GM21423 (cell line): ENCODE data around the gene CBFB.

Source experiments
- ATAC-seq: cut with Tn5 transposase; IDR thresholded peaks from one replicate; pipeline ENCODE4 v1.9.1; 2021; ENCODE audit warnings: mild to moderate bottlenecking, moderate library complexity; ENCODE audit not compliant: unreplicated experiment

Gene CBFB

DNA sequence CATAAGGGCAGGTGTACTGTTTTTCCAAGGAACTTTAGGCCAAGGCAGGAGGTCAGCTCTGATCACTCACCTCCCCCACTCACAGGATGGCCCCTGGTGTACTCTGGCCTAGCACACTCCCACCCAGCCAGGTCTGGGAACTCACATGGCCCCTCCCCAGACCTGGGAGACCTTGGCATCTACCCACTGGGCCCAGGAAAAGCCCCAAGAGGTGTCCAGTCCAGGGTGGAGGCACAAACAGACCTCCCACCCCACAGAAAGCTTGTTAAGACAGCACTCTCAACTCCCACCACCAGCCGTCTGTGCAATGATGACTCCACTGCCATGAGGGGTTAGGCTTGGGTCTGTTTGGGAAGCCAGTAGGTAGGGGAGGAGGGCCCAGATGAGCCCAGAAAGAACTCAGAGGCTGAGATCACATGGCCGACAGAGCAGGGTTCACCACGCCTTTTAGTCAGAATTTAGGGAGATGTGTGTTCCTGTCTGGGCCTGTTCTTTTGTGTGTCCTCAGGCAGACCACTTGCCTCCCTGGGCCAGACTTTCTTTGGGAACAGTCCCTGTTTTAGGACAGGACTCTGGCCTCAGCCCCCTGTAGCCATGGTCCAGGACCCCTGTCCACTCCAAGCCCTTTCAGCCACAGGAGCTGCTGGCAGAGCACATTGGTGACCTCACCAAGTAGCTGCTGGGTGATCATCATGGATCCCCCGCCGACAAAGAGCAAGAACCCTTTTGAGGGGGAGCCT, 12.1 kb upstream of the CBFB start:
- no peak for ATAC-seq

DNA sequence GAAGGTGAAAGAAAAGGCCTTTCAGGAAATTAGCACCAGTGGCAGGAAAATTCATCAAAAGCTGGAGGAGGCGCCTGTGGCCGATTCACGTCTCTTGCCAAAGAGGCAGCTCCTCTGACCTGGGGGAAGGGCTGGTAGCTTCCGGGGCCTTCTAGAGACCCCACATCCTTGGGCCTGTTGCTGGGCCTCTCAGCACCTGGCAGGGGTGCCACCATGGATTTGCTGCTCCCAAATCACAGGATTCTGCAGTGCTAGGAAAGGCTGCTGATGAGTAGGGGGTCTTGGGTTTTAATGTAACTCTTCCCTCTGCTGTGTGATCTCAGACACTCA, 11.6 kb upstream of the CBFB start:
- ATAC-seq = no peak

DNA sequence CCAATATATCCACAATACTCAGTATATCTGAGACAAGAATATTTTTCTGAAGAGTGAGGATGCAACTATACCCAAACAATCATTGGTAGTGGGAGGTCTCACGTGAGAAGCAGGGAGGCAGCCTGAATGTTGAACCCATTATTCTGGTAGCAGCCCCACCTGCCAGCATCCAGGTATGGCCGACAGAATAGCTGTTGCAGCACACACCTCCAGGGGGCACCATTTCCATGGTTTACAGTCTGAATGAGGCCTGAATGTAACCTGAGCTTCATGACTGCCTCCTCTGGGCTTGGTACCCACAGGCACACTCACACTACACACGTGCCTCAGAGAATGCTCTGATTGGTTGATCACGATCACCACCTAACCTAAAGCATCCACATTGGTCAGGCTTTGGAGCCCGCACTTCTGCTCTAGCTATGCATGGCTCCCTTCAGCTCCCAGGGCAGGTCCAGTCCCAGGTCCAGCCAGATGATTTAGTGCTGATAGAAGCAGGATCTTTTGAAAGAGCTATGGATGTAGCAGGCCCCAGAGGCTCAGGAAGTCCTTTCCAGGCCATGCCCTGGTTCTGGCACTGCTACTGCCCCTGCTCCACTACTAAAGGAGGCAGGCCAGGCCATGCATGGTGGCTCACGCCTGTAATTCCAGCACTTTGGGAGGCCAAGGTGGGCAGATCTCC, 11.0 kb upstream of the CBFB start:
- ATAC-seq = peak; percentile 71

DNA sequence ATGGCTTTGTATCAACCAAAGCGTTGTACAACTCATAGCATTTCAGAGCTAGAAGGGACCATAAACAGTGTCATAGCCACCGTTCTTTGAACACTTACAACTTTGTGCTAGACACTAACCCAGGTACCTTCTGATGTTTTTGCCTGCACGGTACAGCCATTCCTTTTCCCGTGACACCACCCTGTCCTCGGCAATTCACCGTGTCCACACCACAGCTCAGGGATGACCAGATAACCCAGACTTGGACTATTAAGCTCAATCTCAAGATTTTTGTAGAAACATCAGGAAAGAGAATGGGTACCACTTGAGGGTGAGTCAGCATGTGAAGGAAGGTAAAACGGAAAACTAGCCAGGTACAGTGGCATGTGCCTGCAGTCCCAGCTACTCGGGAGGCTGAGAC, 9.8 kb upstream of the CBFB start:
- no peak for ATAC-seq

DNA sequence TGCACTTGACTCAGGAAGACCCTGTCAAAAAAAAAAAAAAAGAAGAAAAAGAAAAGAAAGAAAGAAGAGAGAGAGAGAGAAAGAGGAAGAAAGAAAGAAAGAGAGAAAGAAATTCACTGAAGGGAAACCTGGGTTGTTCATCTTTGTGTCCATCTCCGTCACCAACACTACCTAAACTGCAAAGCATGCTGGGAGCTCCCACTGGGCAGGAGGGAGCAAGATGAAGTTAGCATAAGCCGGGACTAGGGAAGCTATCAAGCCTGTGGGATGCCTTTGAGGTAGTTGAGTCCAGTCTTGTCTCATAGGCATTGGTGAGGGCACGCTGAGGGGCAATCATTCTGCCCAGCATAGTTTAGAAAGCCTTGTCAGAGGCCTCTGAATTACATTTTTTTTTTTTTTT, 7.6 kb upstream of the CBFB start:
- no peak for ATAC-seq

DNA sequence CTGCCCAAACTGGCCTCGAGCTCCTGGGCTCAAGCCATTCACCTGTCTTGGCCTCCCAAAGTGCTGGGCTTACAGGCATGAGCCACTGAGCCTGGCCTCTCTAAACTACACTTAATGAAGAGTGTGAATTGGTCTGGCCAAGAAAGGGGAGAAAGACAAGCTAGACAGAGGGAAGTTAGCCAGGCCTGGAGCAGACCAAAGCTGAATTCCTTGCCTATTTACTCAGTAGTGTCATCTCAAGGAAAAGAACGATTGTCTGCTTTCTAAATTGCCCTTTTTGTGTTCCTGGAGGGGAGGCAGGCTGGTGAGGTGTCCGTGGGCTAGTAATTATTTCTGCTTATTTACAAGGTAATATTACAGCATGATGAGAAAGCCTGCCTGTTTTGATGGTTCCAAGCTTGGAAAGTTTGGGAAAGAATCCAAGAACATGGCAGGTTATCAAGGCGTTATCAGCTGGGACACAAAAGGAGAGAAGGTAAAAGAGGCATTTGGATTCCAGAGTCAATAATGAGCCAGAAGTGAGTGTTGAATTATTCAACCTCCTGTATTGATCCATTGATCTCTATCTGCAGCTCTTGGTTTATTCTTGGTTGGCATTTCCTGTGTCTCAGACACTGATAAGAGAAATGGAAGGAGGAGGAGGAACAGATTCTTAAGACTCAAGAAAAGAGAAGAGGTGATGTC, 6.3 kb upstream of the CBFB start:
- ATAC-seq = no peak

DNA sequence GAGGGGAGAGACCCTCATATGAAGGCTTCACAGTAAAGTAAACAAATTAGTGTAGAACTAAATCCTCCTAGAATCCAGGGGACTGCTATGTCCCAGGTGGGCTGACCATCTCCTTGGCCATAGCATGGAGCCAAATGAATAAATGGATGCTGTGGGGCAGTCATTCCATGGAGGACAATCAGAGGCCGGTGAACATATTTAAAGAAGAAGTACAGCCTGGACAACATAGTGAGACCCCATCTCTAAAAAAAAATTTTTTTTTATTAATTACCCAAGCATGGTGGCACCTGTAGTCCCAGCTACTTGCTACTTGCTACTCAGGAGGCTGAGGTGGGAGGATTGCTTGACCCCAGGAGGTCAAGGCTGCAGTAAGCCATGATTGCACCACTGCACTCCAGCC, 5.3 kb upstream of the CBFB start:
- ATAC-seq = no peak

DNA sequence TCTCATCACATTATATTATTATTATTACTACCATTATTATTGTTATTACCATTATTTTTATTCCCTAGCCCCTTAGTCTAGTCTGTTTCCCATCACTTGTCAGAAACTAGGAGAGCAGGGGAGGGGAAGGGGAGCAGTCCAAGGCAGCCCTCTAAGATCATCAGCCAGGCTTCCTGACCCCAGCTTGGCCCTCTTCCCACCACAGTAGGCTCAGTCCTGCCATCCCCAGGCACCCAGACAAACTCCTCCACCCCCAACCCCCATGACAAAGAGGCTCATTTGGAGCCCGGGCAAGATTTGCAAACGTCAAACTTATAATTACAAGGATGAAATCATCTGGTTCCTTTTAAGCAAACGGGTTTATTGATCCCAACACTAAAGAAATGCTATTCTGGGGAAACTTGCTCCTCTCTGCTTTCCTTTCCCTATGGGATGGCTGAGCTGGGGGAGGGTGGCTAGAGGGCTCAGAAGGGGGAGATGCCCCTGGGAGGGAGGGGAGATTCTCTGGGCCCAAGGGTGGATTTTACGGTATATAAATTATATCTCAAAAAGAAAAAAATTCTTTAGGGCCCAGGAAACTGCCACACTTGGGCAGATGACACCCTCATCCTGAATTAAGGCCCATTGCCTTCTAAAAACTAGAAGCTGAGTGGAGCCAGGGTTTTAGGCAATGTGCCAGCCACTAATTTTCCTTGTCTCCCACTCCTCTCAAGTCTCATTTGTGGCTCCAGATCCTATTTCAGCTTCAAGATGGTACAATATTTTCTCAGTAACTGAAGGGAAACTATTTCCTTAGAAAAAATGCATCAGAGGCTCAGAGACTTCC, 4.4 kb upstream of the CBFB start:
- ATAC-seq = no peak

DNA sequence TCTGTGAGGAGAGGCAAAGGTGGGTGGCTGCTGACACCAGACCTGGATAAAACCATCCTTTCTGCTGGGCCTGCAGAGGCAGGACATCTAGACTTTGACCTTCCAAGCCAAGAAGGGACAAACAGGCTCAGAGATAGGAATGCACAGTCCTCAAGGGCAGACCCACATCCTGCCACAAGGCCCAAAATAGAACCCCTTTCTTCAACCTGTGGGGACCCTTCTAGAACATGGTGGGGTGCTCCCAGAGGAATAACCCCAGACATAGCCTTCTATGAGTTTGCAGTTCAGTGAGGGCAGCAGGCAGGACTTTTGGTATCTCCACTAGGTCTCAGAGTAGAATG, 3.8 kb upstream of the CBFB start:
- ATAC-seq = no peak

DNA sequence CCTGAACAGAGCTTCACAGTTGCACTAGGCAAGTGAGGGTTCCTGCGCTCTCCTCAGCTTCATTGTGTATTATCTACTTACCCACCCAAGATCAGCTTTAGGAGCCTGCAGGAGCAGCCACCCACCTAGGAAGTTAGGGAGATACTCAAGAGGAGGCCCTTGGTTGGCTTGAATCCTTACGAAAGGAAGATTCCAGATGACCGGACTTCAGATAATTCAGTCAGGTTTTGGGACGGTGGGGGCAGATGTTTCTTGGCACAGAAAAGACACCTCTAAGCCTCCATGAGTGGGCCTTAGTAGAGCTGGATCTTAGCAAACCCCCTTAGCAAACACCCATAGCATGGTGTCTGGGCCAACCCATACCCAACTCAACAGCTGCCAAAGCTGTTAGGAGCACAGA, 2.4 kb upstream of the CBFB start:
- ATAC-seq = no peak

DNA sequence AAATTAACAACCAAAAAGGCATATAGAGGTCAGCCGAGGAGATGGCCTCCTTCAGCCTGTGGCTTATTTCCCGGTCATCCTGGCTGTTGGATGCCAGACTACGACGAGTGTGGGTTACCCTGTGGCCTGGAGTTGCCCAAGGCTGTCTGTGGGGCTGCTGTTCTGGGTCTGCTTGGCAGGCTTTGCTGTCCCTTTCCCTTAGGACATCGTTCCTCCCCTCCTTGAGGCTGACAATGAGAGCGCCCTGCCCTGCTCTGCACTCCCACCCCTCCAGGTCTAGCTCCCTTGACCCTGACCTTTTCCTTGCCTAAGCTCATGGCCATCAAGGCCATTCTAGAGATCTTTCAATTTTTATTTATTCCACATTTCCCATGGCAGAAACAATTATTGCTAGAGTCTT, 1.9 kb upstream of the CBFB start:
- ATAC-seq = no peak

DNA sequence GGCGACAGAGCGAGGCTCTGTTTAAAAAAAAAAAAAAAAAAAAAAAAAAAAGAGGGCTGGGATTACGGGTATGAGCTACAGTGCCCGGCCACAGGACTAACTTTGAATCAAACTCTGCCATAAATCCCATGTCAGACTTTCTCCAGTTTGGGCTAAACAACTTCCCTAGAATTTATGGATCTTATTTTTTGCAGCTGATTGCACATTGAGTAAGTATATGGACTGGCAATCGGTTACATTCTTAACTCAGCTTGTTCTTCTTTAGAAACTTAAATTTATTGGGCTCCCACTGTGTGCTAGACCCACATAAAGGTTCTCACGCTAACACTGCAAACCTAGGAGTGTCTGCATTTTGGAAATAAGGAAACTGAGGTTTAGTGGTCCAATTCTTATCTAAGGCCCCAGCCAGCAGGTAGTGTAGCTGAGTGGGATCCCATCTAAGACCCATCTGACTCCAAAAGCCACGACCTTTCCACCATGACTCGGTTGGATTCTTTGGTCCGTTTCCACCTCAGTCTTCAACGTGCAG, 718 bp upstream of the CBFB start:
- ATAC-seq = no peak

DNA sequence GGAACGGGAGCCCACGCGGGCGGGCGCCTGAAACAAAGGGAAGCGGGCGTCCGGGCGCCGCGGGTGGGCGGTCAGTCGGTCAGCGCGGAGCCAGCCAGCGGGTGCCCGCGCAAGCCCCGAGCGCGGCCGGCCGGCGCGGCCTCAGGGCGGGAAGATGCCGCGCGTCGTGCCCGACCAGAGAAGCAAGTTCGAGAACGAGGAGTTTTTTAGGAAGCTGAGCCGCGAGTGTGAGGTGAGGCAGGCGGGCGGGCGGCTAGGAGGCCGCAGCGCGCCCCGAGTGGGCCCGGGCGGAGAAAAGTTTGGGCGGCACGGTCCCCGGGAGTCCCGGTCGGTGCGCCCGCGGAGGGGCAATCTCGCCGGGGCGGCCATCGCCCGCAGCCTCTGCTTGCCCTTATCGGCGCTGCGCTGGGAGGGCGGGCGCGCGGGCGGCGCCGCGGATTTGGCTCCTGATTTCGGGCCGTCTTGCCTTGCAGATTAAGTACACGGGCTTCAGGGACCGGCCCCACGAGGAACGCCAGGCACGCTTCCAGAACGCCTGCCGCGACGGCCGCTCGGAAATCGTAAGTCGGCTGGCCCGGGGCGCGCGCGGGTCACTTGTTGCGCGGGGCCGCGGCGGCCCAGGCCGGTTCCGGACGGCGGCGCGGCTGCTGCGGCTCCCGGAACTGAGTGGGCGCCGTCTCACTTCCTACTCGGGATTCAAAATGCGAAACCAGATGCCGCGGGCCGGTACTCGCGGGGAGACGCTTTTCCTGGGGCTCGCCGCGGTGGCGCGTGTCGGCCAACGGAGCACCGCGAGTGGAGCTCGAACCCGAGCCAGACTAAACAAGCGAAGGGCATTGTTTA, 526 bp downstream of the CBFB start:
- ATAC-seq = peak; percentile 44

DNA sequence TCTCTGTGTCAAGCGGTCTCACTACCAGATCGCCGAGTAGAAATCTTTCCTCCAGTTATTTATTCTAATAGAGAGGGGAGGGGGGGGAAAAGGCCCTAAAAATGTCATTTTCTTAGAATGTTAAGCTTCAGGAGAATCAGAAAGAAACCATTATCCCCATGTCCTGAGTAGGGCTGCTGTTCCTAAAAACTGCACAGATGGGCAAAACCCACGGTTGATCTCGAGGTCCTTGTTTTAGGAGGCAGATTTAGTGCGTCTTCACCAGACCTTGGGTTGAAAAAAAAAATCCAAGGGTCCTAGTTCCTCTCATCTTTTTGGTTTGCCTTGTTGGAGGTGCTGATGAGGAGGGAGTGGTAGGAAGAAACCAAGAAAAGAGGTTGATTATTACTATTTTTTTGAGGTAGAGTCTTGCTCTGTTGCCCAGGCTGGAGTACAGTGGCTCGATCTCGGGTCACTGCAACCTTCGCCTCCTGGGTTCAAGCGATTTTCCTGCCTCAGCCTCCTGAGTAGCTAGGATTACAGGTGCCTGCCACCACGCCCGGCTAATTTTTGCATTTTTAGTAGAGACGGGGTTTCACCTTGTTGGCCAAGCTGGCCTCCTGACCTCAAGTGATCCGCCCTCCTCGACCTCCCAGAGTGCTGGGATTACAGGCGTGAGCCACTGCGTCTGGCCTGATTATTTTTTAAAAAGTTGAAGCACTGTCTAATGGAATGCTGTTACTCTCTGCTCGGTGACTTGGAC, 1.4 kb downstream of the CBFB start:
- no peak for ATAC-seq

DNA sequence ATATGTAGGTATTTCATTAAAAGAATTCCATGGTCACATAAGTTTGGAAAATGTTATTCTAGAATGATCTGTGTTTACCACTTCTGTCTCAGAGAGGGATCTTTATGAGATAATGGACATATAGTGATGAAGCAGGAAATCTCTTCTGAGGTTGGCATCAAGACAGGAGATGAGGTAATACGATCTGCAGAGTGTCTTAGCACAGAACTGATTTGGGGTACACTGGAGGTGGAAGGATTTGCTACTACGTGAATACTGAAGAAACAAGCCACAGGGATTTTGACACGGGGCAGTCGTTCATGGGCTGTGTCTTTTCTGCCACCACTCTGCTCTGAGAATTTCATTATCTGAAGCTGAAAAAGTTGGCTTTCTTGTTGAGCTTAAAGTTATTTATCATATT, 5.5 kb downstream of the CBFB start:
- no peak for ATAC-seq

DNA sequence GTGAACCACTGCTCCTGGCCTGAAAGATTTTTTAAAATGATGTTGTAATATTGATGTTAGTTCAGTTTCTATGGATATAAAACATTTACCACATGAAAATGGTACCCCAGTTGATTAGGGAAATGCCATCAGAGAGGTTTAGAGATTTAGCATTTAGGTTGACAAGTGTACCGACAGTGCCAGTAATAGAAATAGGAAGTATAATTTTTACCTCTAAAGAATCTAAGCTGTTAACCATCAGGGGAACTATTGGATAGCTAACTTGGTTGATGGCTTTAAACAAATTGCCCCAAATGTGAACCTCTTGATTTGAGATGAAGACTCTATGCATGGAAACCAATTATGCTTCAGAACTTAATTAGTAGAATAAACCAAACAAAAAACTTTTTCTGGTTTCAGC, 6.4 kb downstream of the CBFB start:
- ATAC-seq = no peak

DNA sequence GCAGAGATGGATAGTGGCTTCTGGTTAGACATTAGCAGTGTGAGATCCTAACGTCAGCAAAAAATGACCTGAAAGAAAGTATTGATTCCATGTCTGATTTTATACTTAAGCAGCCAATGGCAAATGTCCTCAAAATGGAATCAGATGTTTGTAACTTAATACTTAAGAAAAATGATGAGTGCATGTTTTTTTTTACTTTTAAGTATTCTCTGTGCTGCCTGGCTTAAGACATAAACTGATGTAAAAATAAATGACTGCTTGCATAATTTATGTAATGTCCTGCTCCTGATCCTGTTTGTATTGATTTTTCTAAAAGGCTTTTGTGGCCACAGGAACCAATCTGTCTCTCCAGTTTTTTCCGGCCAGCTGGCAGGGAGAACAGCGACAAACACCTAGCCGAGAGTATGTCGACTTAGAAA, 7.4 kb downstream of the CBFB start:
- ATAC-seq = no peak

DNA sequence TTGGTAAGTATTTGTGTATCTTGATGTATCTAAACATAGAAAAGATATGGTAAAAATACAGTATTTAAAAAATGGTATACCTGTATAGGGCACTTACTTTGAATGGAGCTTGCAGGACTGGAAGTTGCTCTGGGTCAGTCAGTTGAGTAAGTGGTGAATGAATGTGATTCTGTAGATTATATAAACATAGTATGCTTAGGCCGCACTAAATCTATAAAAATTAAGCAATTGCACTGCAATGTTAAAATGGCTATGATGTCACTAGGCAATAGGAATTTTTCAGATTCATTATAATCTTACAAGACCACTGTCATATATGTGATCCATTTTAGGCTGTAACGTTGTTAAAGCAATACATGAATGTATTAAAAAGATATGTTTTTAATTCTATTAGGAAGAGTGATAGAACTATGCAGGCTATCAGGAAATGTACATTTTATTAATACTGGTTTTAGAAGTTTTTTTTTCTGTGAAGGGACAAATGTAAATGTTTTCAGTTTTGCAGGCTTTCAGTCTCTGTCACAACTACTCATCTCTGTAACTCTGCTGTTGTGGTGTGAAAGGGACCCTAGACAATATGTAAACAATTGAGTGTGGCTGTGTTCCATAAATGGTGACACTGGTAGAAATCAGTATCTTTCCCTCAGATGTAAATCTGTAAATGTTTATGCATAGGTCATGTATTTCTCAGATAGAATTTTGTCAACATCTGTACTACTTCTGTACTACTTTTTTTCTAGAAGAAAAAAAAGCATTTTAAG, 10.5 kb downstream of the CBFB start:
- ATAC-seq = no peak

DNA sequence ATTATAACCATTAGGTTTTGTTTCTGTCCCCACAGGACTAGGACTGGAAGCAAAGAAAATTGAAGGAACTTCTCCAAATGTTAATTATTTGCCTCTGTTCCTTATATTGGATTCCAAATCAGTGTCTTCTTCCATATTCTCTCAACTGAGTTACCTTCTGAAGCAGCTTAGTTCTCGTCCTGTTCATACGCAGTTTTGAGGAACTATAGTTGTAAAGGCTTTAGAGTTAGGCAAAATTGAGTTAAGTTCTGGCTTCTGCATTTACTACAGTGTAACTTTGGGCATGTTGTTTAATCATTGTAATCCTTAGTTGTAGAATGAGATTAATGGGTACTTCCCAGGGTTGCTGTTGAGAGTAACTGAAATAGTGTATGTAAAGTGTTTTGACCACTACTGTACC, 11.2 kb downstream of the CBFB start:
- ATAC-seq = no peak
